HepG2 (cell line): Measurements from ENCODE around the gene NUPR2. TPM values are rescaled to one million over a fixed set of nuclear protein-coding genes. Genes with fewer than 3 reads are reported as not detected.
A peak's percentile ranks its signal among the peaks of the same experiment; 100 is the strongest.

Experiments
- ATF7-NPFF ChIP-seq: sonication (generic); formaldehyde crosslinking; IDR thresholded peaks from 2 replicates; pipeline ENCODE4 v1.8.1; 2023; ENCODE audit warnings: mild to moderate bottlenecking, low read depth, missing genetic modification reagents, moderate library complexity
- ESRRA ChIP-seq: sonication (generic); formaldehyde crosslinking; IDR thresholded peaks from 2 replicates; pipeline ENCODE4 v1.5.1; 2020; ENCODE audit warnings: mild to moderate bottlenecking, low read depth, missing genetic modification reagents
- FOXP1 ChIP-seq, 2 experiments: fragments of 450-650 bp in 1 of 2; IDR thresholded peaks; 2 replicates each; pipeline ENCODE4 v1.6.1; 2017 to 2018; ENCODE audit warnings: antibody characterized with exemption in 1 of 2
- KLF16 ChIP-seq, 2 experiments: sonication (generic) in 1 of 2; formaldehyde crosslinking in 1 of 2; IDR thresholded peaks; 2 replicates each; pipeline versions ENCODE4 v1.6.1 to v1.8.0; 2016 to 2023; ENCODE audit warnings: missing genetic modification reagents in 2 of 2, missing compliant biosample characterization in 1 of 2
- MIER3 ChIP-seq: IDR thresholded peaks from 2 replicates; pipeline ENCODE4 v1.6.1; 2016; ENCODE audit warnings: missing compliant biosample characterization, borderline replicate concordance
- NFE2 ChIP-seq: sonication (generic); formaldehyde crosslinking; IDR thresholded peaks from 2 replicates; pipeline ENCODE4 v1.4.0; 2020; ENCODE audit warnings: missing genetic modification reagents
- RBM22 ChIP-seq: fragments of 200-400 bp; formaldehyde crosslinking; optimal IDR thresholded peaks from 2 replicates; pipeline ENCODE3; 2017; ENCODE audit warnings: mild to moderate bottlenecking, low read length, moderate library complexity
- RCOR2 ChIP-seq: IDR thresholded peaks from 2 replicates; pipeline ENCODE4 v1.6.1; 2016; ENCODE audit warnings: missing biosample characterization, missing genetic modification reagents
- THYN1 ChIP-seq: sonication (generic); formaldehyde crosslinking; IDR thresholded peaks from 2 replicates; pipeline ENCODE4 v1.8.1; 2023; ENCODE audit warnings: low read depth, mild to moderate bottlenecking, moderate library complexity, missing genetic modification reagents, borderline replicate concordance
- ZFP36L2 ChIP-seq: sonication (generic); formaldehyde crosslinking; IDR thresholded peaks from 2 replicates; pipeline ENCODE4 v1.4.0; 2020; ENCODE audit warnings: missing genetic modification reagents
- ZNF615 ChIP-seq: sonication (generic); formaldehyde crosslinking; IDR thresholded peaks from 2 replicates; pipeline ENCODE4 v1.5.0; 2020; ENCODE audit warnings: mild to moderate bottlenecking, missing genetic modification reagents, borderline replicate concordance
- ZNF777 ChIP-seq: sonication (generic); formaldehyde crosslinking; IDR thresholded peaks from 2 replicates; pipeline ENCODE4 v1.4.0; 2020; ENCODE audit warnings: missing genetic modification reagents
- polyA plus RNA-seq, 8 experiments: library from polyadenylated mRNA; depleted of rRNA in 3 of 8; stranded (reverse) in 7 of 8; unstranded in 1 of 8; fragments of >200 nt; fragmentation: Illumina TruSeq in 4 of 8; extraction: Trizol in 4 of 8; gene quantifications; 2 replicates each; pipeline versions ENCODE4 v1.2.1 to v1.2.3, GENCODE V29; 2011 to 2016; ENCODE audit warnings: low read depth in 4 of 8, missing spikeins in 1 of 8, mixed read lengths in 1 of 8; ENCODE audit not compliant: insufficient read depth in 1 of 8
- total RNA-seq, 5 experiments: library from RNA; depleted of rRNA; stranded (reverse); fragments of >200 nt; fragmentation: Illumina TruSeq; extraction: Trizol; gene quantifications; 2 replicates each; pipeline ENCODE4 v1.2.3, GENCODE V29; 2016; ENCODE audit warnings: low read depth in 1 of 5
- TF ChIP-seq, protein P1 (sequence below): sonication (generic); formaldehyde crosslinking; IDR thresholded peaks from 2 replicates; pipeline ENCODE4 v1.8.1; 2022; ENCODE audit warnings: mild to moderate bottlenecking, missing genetic modification reagents
- TF ChIP-seq, protein P2 (sequence below): sonication (generic); formaldehyde crosslinking; IDR thresholded peaks from 2 replicates; pipeline ENCODE4 v1.4.0; 2020; ENCODE audit warnings: missing genetic modification reagents
- TF ChIP-seq, protein P3 (sequence below): sonication (generic); formaldehyde crosslinking; conservative IDR thresholded peaks from 2 replicates; pipeline ENCODE4 v1.8.1; 2023; ENCODE audit warnings: missing genetic modification reagents
- TF ChIP-seq, protein P4 (sequence below): IDR thresholded peaks from 2 replicates; pipeline ENCODE4 v1.6.1; 2016
- TF ChIP-seq, protein P5 (sequence below): sonication (generic); formaldehyde crosslinking; IDR thresholded peaks from 2 replicates; pipeline ENCODE4 v1.4.0; 2020; ENCODE audit warnings: missing genetic modification reagents

NUPR2 gene
- total and polyA plus RNA-seq, 2 of the 13 experiments (the other 11 are each of a cell fraction or from before 2014, with no cell fraction given) = not detected

DNA sequence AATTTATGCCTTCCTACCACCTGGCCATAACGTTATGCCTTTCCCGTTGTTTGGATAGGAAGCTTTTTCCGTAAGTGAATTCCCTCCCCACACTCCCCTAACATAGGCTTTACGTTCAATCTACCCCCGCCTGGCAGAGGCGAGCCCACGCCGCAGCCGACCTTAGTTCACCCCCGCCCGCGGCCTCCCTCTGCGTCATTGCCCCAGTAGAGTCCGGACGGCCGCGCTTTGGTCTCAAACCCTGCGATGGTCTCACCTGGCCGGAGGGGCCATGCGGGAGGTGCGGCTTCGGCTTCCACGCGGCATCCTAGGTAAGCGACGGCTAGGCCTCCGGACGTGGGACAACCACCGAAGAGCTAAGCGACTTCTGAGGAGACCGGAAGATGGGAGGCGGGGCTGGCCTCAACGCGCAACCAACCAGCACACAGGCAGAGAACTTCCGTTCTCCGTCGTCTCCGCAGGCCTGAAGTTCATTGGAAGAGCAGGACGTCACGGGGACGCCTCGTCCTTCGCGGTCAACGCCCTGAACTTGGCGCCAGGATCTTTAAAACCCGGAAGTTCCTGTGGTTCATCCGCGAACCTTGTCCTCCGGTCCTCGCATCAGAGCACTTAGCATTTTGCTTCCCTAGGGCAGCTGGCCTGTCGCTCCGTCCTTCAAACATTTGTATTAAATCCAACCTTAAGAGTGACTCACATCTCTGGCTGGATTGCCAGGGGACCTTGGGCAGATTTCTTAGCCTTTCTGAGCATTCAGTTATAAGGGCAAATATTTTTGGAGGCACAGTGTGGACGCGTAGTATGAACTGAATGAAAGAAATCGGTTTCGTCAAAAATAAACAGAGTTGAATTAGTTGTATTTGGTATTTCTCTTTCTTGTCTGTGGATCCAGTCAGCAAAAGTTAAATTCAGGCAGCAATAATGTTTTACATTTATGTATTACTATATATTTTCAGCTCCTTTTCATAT lies 9.8 kb downstream of the NUPR2 start, which contains the start of gene CHCHD2 (continued):
- TF ChIP-seq NFE2 (CRISPR knock-in tag) = no peak
- no peak for TF ChIP-seq RCOR2 (CRISPR knock-in tag)
- no peak for TF ChIP-seq ZFP36L2 (CRISPR knock-in tag)
- TF ChIP-seq, protein P1, sequence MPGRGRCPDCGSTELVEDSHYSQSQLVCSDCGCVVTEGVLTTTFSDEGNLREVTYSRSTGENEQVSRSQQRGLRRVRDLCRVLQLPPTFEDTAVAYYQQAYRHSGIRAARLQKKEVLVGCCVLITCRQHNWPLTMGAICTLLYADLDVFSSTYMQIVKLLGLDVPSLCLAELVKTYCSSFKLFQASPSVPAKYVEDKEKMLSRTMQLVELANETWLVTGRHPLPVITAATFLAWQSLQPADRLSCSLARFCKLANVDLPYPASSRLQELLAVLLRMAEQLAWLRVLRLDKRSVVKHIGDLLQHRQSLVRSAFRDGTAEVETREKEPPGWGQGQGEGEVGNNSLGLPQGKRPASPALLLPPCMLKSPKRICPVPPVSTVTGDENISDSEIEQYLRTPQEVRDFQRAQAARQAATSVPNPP (CRISPR knock-in tag) = peak; percentile 64; the same call in 1 of the 2 replicates
- TF ChIP-seq FOXP1 (IDR thresholded peaks at IDR 0.05) = no peak
- no peak for TF ChIP-seq FOXP1 (CRISPR knock-in tag; IDR thresholded peaks at IDR 0.05)
- TF ChIP-seq, protein P2, sequence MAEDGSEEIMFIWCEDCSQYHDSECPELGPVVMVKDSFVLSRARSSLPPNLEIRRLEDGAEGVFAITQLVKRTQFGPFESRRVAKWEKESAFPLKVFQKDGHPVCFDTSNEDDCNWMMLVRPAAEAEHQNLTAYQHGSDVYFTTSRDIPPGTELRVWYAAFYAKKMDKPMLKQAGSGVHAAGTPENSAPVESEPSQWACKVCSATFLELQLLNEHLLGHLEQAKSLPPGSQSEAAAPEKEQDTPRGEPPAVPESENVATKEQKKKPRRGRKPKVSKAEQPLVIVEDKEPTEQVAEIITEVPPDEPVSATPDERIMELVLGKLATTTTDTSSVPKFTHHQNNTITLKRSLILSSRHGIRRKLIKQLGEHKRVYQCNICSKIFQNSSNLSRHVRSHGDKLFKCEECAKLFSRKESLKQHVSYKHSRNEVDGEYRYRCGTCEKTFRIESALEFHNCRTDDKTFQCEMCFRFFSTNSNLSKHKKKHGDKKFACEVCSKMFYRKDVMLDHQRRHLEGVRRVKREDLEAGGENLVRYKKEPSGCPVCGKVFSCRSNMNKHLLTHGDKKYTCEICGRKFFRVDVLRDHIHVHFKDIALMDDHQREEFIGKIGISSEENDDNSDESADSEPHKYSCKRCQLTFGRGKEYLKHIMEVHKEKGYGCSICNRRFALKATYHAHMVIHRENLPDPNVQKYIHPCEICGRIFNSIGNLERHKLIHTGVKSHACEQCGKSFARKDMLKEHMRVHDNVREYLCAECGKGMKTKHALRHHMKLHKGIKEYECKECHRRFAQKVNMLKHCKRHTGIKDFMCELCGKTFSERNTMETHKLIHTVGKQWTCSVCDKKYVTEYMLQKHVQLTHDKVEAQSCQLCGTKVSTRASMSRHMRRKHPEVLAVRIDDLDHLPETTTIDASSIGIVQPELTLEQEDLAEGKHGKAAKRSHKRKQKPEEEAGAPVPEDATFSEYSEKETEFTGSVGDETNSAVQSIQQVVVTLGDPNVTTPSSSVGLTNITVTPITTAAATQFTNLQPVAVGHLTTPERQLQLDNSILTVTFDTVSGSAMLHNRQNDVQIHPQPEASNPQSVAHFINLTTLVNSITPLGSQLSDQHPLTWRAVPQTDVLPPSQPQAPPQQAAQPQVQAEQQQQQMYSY = no peak
- TF ChIP-seq ZNF777 (CRISPR knock-in tag) = peak; percentile 66; the same call in 1 of the 2 replicates
- no peak for TF ChIP-seq THYN1
- TF ChIP-seq, protein P3, sequence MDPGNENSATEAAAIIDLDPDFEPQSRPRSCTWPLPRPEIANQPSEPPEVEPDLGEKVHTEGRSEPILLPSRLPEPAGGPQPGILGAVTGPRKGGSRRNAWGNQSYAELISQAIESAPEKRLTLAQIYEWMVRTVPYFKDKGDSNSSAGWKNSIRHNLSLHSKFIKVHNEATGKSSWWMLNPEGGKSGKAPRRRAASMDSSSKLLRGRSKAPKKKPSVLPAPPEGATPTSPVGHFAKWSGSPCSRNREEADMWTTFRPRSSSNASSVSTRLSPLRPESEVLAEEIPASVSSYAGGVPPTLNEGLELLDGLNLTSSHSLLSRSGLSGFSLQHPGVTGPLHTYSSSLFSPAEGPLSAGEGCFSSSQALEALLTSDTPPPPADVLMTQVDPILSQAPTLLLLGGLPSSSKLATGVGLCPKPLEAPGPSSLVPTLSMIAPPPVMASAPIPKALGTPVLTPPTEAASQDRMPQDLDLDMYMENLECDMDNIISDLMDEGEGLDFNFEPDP (CRISPR knock-in tag) = 0 out of 2 replicates have a peak, but pooled peaks have one; percentile 47
- TF ChIP-seq KLF16 (CRISPR knock-in tag; IDR thresholded peaks at IDR 0.05) = 0 out of 4 replicates have a peak, but pooled peaks of 1 of the 2 experiments have one; percentile 70
- TF ChIP-seq, protein P4, sequence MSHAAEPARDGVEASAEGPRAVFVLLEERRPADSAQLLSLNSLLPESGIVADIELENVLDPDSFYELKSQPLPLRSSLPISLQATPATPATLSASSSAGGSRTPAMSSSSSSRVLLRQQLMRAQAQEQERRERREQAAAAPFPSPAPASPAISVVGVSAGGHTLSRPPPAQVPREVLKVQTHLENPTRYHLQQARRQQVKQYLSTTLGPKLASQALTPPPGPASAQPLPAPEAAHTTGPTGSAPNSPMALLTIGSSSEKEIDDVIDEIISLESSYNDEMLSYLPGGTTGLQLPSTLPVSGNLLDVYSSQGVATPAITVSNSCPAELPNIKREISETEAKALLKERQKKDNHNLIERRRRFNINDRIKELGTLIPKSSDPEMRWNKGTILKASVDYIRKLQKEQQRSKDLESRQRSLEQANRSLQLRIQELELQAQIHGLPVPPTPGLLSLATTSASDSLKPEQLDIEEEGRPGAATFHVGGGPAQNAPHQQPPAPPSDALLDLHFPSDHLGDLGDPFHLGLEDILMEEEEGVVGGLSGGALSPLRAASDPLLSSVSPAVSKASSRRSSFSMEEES = peak; percentile 33; the same call in 1 of the 2 replicates
- TF ChIP-seq, protein P5, sequence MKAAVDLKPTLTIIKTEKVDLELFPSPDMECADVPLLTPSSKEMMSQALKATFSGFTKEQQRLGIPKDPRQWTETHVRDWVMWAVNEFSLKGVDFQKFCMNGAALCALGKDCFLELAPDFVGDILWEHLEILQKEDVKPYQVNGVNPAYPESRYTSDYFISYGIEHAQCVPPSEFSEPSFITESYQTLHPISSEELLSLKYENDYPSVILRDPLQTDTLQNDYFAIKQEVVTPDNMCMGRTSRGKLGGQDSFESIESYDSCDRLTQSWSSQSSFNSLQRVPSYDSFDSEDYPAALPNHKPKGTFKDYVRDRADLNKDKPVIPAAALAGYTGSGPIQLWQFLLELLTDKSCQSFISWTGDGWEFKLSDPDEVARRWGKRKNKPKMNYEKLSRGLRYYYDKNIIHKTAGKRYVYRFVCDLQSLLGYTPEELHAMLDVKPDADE (CRISPR knock-in tag) = no peak
- TF ChIP-seq ZNF615 = no peak; the same call in 1 of the 2 replicates
- peak; percentile 78; the same call in 1 of the 2 replicates for TF ChIP-seq ATF7-NPFF (CRISPR knock-in tag)
- TF ChIP-seq RBM22 = no peak
- TF ChIP-seq ESRRA (CRISPR knock-in tag) = 0 out of 2 replicates have a peak, but pooled peaks have one; percentile 55
- TF ChIP-seq MIER3 (CRISPR knock-in tag) = 0 out of 2 replicates have a peak, but pooled peaks have one; percentile 41
